RWPE2 (cell line): Measurements from ENCODE around the gene SLC41A3.

Source experiments
- ATAC-seq: fragments of 200-7000 bp; cut with Tn5 transposase; 3 replicates; pipeline ENCODE4 v1.9.1; 2021; ENCODE audit warnings: low read depth
- DNase-seq: peaks from one replicate; pipeline ENCODE4 v3.0.0-alpha.2; 2020; ENCODE audit warnings: low spot score
- H3K27ac ChIP-seq: fragments of 450-650 bp; 2 replicates; pipeline ENCODE4 v1.5.1; 2017; ENCODE audit warnings: mild to moderate bottlenecking; ENCODE audit not compliant: poor library complexity, severe bottlenecking
- H3K27me3 ChIP-seq: fragments of 250-450 bp; sonication (Bioruptor Pico); 2 replicates; pipeline ENCODE4 v1.5.1; 2021; ENCODE audit warnings: mild to moderate bottlenecking, moderate library complexity; ENCODE audit not compliant: insufficient read depth, poor library complexity, severe bottlenecking
- H3K36me3 ChIP-seq: fragments of 250-450 bp; sonication (Bioruptor Pico); 2 replicates; pipeline ENCODE4 v1.5.1; 2020; ENCODE audit warnings: low read depth, mild to moderate bottlenecking, moderate library complexity
- H3K4me1 ChIP-seq: fragments of 250-450 bp; sonication (Bioruptor Pico); 2 replicates; pipeline ENCODE4 v1.5.1; 2021; ENCODE audit warnings: mild to moderate bottlenecking, moderate library complexity; ENCODE audit not compliant: insufficient read depth, poor library complexity, severe bottlenecking
- H3K4me3 ChIP-seq: fragments of 250-450 bp; sonication (Bioruptor Pico); 2 replicates; pipeline ENCODE4 v1.5.1; 2021; ENCODE audit warnings: mild to moderate bottlenecking, moderate library complexity; ENCODE audit not compliant: severe bottlenecking
- H3K9me3 ChIP-seq: fragments of 250-450 bp; sonication (Bioruptor Pico); 2 replicates; pipeline ENCODE4 v1.5.1; 2021; ENCODE audit warnings: mild to moderate bottlenecking, moderate library complexity; ENCODE audit not compliant: severe bottlenecking
- CTCF ChIP-seq: fragments of 450-650 bp; IDR thresholded peaks from one replicate; pipeline ENCODE4 v1.5.1; 2017; ENCODE audit warnings: mild to moderate bottlenecking, moderate library complexity; ENCODE audit not compliant: poor library complexity, severe bottlenecking

SLC41A3 gene

GRCh38 chr3:126125341-126125740 lies 41.4 kb upstream of the SLC41A3 start:
- no peak for ATAC-seq
- Histone ChIP-seq H3K4me3 (no peak overlapping the region), H3K27ac (no peak overlapping the region), H3K9me3 (no peaks in the 10 kb centered on the region), H3K36me3 (no peaks in the 10 kb centered on the region), H3K4me1 (no peaks in the 10 kb centered on the region), H3K27me3 (no peaks in the 10 kb centered on the region)
- DNase-seq: no peak
- TF ChIP-seq CTCF: no peak

- DNase-seq (no peak), ATAC-seq (no peak)
- H3K4me3 ChIP-seq: no peak overlapping the region
- no peaks in the 10 kb centered on the region for H3K9me3 ChIP-seq
- H3K36me3 ChIP-seq: no peaks in the 10 kb centered on the region
- no peak overlapping the region for H3K27ac ChIP-seq
- no peaks in the 10 kb centered on the region for H3K4me1 ChIP-seq
- TF ChIP-seq CTCF: no peak
- no peaks in the 10 kb centered on the region for H3K27me3 ChIP-seq
Measured at GRCh38 chr3:126124896-126125295, 41.0 kb upstream of the SLC41A3 start.

- Histone ChIP-seq H3K4me3 (no peak overlapping the region), H3K27ac (no peak overlapping the region), H3K27me3 (no peaks in the 10 kb centered on the region), H3K4me1 (no peaks in the 10 kb centered on the region), H3K36me3 (no peaks in the 10 kb centered on the region), H3K9me3 (no peaks in the 10 kb centered on the region)
- no peak for DNase-seq
- no peak for TF ChIP-seq CTCF
- ATAC-seq: no peak
Measured at GRCh38 chr3:126124148-126124868, 40.4 kb upstream of the SLC41A3 start.

- no peaks in the 10 kb centered on the region for H3K9me3 ChIP-seq
- ATAC-seq (no peak), DNase-seq (no peak)
- no peak overlapping the region for H3K4me3 ChIP-seq
- H3K4me1 ChIP-seq: no peaks in the 10 kb centered on the region
- no peaks in the 10 kb centered on the region for H3K36me3 ChIP-seq
- no peak overlapping the region for H3K27ac ChIP-seq
- no peak for TF ChIP-seq CTCF
- no peaks in the 10 kb centered on the region for H3K27me3 ChIP-seq
Measured at GRCh38 chr3:126121632-126122031, 37.7 kb upstream of the SLC41A3 start.

GRCh38 chr3:126121074-126121473 lies 37.1 kb upstream of the SLC41A3 start:
- ATAC-seq (no peak), DNase-seq (no peak)
- Histone ChIP-seq H3K36me3 (no peaks in the 10 kb centered on the region), H3K4me3 (no peak overlapping the region), H3K27ac (no peak overlapping the region), H3K27me3 (no peaks in the 10 kb centered on the region), H3K4me1 (no peaks in the 10 kb centered on the region), H3K9me3 (no peaks in the 10 kb centered on the region)
- no peak for TF ChIP-seq CTCF
